DMS 273 treated with DMSO at 0.1 percent for 48 hours (cell line): Measurements from ENCODE around the gene FLRT1.
A peak's percentile ranks its signal among the peaks of the same experiment; 100 is the strongest.

Experiments used
- DNase-seq: peaks from one replicate; lab custom pipeline; 2025; lab: John Stamatoyannopoulos, UW

Gene FLRT1, protein sequence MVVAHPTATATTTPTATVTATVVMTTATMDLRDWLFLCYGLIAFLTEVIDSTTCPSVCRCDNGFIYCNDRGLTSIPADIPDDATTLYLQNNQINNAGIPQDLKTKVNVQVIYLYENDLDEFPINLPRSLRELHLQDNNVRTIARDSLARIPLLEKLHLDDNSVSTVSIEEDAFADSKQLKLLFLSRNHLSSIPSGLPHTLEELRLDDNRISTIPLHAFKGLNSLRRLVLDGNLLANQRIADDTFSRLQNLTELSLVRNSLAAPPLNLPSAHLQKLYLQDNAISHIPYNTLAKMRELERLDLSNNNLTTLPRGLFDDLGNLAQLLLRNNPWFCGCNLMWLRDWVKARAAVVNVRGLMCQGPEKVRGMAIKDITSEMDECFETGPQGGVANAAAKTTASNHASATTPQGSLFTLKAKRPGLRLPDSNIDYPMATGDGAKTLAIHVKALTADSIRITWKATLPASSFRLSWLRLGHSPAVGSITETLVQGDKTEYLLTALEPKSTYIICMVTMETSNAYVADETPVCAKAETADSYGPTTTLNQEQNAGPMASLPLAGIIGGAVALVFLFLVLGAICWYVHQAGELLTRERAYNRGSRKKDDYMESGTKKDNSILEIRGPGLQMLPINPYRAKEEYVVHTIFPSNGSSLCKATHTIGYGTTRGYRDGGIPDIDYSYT

DNA sequence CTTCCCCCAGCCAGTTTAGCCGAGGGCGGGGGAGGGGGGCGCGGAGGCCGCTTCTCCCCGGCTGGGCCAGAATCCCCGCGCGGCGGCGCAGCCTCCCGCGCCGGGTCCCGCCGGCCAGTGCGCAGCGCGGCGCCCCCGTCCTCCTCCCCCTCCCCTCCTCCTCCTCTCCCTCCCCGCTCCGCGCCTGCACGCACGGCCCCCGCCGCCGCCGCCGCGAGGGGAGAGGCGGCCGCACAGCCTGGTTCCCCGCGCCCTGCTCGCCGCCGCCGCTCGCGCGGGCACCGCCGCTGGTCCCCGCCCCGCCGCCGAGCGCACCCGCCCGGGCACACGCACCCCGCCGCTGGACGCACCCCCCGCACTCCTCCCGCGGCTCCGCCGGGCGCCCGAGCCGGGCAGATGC lies at the start of gene FLRT1:
Gene FLRT1, plus strand, starts transcription at position 356 of the 400 bp plus-strand sequence. CDS start 80,337 bp downstream, outside the sequence.
- DNase-seq, result no peak

DNA sequence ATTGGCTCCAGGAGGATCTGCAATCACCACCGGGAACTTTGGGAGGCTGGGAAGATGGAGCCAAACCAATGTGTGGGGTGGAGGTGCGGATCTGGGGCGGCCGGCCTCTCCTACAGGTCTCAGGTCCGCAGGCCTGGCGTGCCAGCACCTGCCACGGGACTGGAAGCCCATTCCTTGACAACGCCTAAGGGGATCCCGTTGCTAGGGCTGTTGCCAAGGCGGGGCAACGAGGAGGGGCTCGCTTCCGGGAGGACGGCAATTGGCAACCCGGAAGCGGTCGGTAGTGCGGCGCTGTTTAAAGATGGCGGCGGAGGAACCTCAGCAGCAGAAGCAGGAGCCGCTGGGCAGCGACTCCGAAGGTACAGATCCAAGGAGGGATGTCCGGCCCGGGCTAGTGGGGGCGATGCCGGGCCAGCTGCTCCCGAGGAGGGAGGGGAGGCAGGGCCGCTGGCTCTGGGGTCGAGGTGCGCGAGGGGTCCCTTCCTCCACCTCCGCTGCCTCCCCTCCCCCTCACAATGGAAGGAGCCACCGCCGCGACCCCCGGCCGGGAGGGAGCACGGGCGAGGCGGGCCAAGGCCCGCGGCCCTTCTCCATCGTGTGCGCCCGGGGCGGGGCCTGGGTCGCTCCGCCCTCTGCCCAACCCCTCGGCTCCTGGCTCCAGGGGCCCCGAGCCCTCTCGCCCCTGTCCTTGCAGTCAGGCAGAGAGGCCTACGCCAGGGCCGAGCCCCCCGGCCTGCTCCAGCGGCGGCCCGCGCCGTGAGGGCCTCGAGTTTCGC lies 49.4 kb upstream of the FLRT1 start, which contains the start of gene OTUB1:
Gene OTUB1, plus strand, starts transcription at position 283 of the 776 bp plus-strand sequence. Its CDS starts 19 bp downstream, at position 302.
- peak; percentile 66 for DNase-seq

DNA sequence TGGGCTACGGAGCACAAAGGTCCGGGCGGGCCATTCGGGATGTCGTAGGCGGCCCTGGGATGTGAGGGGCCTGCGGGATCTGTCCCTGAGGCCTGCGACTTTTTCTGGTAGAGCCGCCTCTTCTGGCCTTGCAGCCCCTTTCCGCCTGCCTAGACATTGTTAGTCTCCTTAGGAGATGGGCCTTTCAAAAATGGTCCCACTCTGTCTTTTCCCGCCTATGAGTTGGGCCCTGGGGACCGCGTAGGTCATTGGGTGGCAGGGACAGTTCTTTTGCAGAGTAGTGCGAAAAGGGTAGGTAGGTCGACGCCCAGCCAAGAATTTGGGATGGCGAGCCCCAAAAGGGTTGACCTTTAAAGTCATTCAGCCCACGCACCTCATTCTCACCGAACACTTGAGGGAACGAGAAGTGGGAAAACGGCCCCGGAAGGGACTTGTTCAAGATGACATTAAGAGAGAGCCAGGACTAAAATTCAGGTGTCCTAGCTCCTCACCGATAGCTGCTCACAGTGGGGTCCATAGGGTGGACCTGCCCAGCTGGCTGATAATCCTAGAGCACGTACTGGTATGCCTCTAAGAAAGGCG lies 48.7 kb upstream of the FLRT1 start:
- DNase-seq, result no peak

DNA sequence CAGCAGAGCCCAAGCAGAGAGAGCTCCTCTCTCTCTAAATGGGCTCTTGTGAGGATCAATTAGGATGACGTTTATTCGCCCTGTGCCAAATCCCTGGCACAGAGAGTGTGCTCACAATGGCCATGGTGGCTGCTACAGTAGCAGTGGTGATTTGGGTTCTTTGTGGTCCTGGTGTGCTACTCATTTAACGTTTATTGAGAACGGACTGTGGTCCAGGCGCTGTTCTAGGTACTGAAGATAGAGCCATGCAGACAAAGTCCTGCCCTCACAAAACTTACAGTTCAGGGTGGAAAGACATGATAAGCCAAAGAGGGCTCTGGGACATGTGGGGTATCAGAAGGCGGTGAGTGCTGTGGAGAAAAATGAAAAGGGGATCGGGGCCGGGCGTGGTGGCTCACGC lies 44.2 kb upstream of the FLRT1 start:
- DNase-seq, result no peak

DNA sequence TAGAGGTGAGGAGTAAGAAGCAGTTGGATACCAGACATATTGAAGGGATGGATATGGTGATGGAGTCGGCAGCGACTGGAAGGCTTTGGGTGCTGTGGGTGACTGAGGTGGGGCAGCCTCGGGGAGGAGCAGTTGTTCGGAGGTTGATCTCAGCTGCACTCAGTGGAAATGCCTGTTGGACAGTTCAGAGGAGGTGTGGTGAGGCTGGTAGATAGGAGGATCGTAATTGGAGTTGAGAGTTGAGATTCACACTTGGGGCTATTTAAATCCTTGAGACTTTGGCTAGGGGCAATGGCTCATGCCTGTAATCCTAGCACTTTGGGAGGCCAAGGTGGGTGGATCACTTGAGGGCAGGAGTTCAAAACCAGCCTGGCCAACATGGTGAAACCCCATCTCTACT lies 42.6 kb upstream of the FLRT1 start:
- DNase-seq, result no peak

DNA sequence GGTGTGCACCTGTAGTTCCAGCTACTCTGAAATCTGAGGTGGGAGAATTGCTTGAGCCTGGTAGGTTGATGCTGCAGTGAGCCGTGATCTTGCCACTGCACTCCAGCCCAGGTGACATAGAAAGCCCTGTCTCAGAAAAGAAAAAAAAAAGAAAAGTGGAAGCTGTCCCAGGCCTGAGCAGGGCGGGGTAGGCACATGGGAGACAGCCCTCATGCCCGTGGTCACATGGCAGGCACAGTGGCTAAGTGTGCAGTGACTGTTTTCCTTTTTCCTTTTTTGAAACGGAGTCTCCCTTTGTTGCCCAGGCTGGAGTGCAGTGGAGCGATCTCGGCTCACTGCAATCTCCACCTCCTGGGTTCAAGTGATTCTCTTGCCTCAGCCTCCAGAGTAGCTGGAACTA lies 41.7 kb upstream of the FLRT1 start:
- no peak for DNase-seq

DNA sequence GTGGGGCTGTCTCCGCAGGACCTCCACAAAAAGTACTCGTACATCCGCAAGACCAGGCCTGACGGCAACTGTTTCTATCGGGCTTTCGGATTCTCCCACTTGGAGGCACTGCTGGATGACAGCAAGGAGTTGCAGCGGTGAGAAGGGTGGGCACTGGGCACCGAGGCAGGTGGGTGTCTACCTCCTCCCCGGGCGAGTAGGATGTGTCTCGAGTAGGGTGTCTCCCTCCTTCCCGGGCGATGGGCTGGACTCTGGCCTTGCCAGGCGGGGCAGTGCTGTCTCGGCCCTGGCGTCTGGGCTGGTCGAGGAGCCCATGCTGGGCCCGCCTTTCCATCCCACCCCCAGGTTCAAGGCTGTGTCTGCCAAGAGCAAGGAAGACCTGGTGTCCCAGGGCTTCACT lies 39.2 kb upstream of the FLRT1 start:
- no peak for DNase-seq

DNA sequence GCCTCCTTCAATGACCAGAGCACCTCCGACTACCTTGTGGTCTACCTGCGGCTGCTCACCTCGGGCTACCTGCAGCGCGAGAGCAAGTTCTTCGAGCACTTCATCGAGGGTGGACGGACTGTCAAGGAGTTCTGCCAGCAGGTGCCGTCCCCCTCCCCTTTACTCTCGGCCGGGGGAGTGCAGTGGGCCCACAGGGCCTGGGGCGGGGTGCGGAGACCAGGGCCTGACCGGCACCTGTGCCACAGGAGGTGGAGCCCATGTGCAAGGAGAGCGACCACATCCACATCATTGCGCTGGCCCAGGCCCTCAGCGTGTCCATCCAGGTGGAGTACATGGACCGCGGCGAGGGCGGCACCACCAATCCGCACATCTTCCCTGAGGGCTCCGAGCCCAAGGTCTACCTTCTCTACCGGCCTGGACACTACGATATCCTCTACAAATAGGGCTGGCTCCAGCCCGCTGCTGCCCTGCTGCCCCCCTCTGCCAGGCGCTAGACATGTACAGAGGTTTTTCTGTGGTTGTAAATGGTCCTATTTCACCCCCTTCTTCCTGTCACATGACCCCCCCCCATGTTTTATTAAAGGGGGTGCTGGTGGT lies 38.5 kb upstream of the FLRT1 start:
- DNase-seq, result no peak

DNA sequence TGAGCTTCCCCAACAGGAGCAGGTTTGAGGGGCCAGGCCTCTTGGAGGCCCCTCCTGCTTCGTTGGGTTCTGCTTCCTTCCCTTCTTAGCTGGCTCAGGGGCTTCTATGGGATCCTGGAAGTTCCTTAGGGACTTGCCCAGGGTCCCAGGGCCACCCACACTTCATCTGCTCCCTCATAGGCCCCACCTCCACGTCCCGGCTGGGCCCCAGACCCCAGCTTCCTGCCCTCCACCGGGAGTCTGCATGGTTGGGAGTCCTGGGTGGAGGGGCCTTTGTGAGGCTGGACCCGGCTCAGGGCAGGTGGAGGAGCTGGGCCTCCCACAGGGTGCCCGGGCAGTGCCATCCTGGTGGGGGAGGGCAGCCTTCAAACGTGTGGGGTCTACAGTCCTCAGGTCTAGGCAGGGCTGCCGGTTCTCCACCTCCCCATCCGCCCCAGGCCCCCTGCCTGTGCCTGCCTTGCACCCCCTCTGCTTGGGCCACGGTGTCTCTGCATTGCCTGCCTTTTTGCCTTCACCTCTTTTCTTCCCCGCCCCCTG lies 37.9 kb upstream of the FLRT1 start:
- no peak for DNase-seq

DNA sequence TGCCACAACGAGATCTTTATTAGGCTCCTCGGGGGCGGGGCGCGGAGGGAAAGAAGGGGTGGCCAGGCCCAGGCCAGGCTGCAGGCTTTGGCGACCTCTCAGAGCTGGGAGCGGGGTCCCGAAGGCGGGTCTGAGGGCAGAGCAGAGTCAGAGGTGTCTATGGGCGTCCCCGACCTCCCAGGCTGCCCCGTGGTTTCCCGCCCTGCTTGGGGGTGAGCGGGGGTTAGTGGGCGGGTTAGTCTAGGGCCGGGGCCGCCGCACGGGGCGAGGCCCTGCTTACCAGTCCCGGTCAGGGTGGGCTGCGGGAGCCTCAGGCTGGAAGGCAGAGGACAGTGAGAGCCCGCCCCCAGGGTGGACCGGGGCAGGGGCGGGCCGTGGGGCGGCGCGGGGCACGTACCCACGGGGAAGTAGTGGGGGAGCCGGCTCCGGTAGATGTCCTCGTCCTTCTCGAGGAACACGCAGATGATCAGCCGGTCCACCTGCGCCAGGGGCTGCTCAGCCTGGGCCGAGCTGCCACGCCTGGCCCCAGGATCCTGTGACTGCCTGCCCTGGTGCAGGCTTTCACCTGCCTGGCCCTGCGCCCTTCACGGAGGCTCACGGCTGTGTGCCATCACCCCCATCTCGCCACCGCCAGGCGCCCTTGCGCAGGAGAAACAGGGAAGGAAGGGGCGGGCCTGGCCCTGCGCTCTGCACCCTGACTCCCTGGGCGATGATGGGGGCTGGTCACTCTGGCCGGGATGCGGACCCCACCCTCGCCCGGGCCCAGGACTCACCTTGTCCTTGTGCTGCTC lies 37.0 kb upstream of the FLRT1 start:
- DNase-seq, result no peak

DNA sequence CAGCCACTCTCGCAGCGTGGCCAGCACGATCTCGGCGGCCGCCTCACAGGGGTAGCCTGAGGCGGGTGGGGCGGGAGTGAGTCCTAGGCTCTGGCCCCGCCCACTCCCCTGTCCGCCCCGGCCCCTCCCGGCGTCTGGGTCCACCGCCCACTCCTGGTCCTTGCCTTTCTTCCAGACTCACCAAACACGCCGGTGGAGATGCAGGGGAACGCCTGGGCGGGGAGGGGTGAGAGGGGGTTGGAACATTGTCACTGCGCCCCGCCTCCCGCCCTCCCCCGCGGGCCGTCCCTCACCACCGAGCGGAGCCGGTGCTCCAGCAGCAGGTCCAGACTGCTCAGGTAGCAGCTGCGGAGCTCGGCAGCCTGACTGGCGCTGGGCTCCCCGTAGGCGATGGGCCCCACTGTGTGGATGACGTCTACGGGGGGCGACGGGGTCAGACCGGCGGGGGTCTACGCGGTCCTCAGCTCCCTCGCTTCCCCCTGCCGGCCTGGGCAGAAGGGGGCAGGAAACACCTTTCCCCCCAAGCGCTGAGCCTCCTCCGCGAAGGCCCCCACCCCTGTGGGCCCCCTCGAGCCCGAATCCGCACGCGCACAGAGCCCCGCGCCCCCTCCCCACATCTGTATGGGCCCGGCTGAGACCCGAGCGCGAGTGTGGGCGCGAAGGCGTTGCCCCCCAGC lies 36.2 kb upstream of the FLRT1 start:
- no peak for DNase-seq

DNA sequence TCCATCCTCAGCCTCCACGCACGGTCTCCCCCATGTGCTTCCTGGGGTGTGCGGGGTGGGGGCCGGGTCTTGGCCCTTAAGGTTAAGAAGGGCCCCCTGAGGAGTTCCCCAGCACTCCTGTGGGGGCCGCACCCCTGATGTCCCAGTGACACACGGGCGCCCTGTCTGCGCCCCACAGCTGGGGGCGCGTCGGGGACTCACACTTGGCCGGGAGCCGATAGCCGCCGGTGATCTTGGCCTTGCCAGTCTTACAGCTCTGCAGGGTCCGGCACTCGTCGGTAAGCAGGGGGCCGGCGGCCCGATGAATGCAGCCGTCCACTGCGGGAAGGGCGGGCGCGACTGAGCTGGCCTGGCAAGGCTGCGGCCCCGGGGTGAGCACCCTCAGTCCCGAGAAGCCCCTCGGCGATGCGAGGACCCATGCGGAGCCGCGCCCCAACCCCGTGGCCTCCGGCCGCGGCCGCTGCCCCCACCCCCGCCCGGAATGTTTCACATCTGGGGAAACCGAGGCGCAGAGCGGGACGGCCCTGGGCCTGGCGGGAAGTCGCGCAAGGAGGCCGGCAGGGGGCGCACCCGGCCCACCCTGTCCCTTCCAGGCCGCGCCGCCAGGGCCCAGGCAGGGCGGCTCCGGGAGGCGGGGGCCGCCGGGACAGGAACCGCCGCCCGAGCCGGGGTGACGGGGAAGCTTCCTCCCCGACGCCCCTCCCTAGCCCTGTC lies 35.5 kb upstream of the FLRT1 start:
- DNase-seq, result no peak

DNA sequence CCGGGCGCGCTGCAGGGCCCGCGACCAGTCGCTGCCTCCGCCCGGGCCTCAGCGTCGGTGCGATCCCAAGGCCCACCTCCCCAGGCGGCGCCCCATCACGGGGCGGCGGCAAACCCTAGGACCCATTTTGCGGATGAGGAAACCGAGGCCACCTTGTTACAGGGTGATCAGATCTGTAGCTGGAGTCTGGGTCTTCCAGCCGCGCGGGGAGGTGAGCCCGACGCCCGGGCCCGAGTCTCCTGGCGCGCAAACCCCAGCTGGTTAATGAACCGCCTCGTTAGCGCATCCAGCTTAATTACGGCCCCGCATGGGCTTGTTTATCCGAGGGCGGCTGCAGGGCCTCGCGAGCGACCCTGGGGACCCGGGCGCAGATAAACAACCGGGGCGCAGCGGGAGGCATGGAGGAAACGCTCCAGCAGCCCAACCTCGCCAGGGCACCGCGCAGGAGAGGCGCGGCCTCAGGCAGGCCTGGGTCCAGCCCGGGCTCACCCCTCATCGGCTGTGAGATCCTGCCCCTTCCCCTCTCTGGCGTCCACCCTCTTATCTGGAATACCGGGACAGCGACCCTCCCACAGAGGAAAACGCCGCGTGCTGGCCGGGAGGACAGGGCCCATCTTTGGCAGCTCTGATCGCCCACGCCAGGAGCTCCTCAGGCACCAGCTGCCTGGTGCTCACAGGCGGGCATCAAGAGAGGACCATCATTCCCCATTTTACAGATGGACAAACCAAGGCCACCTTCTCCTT lies 34.8 kb upstream of the FLRT1 start:
- DNase-seq, result no peak

DNA sequence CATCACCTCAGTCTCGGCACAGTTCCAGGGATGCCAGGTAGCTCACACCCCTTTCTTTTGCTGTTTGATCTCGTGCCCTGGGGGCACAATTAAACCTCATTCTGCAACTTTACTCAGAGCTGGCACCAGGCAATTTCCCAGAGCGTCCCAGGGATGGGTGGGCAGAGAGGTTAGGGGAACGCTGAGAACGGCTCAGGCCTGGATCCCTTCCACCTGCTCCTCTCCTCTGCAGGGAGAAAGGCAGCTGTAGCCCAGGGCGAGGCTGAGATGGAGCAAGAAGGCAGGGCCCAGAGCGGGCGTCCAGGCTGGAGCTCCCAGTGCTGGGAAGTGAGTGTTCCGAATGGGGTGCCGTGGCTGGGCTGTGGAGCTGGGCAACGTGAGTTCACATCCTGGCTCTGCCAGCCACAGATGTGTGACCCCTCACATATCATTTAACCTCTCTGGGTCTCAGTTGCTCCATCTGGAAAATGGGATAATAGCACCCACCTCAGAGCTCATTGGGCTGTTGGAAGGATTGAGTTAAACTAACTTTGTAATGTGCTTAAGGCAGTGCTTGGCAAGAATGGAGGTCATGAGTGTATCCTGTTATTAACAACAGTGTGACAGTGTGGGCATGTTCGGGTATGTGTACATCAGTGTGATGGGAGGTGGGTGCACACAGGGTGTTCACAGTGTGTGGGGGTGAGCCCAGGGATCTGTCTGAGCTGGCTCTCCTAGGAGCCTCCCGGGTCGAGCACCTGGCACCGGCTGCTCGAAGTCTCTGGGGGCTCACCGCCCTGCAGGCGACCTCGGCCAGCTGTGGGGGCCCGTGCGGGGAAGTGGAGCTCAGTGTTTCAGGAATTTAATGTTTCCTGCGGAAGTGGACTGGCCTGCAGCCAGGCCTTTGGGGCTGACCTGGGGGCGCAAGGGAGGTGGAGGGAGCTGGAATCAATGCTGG lies 34.0 kb upstream of the FLRT1 start:
- DNase-seq, result no peak

DNA sequence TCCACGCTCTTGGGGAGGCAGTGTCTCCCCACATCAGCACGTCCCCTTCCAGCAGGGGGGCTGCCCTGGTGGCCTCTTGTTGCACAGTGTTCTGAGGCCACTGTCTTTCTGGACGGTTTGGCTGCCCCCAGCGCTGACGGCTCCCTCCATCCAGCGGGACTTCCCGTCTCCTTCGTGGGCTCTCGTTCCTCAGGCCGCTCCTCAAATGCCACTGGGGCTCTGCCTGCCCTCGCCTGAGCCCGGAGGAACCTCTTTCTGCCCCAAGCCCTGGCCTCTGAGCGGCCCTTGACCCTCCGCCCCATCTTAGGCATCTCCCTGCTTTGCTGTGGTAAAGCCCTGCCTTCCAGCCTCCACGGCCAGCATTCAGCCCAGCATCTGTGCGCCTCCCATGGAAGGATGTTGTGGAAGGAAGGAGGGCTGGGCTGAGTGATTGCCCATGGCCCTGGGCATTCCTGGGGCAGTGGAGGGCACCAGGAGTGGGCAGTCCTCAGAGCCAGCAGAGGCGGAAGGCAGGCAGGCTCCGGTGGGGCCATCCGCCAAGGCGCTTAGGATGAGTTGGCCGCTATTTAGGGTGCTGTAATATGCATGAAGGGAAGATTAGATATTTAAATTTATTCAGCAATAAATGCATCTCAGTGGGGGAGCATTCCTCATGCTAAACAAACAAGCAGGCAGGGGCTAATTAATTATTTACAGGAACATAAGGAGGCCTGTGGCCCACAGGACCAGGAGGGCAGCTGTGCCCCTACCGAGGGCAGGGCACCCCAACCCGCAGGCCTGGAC lies 31.7 kb upstream of the FLRT1 start:
- no peak for DNase-seq

DNA sequence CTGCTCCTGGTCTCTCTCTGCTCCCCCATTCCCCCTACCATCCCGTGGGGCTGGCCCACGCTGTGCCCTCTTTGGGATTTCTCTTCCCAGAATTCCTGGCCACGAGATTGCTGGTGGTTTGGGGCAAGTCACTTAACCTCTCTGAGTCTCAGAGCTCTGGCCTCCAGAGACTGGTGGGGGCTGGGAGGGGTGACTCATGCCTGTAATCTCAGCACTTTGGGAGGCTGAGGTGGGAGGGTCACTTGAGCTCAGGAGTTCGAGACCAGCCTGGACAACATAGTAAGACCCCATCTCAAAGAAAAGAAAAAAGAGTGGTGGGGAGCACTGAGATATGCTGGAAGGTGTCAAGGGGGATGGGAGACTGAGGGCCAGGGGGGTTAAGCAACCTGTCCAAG lies 31.1 kb upstream of the FLRT1 start:
- DNase-seq, result no peak

DNA sequence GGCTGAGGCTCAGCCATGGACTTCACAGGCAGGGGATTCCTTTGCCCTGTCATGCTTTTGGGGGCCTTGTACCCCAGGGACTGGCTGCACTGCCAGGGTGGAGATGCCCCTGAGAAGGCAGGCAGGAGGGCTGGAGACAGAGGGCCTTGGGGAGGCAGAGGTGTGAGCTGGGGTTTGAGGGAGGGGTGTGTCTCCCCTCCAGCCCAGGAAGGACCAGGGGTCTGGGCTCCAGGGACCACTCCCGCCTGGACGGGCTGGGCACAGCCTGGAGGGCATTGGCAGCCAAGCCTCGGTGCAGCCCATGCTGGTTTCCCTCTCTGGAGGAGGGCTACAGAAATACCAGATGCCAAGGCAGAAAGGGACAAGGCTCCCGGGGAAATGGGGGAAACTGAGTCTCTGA lies 30.0 kb upstream of the FLRT1 start:
- no peak for DNase-seq
